ENCODE results near the gene LBR. TPM values are rescaled to one million over a fixed set of nuclear protein-coding genes. Genes with fewer than 3 reads are reported as not detected.
A peak's percentile ranks its signal among the peaks of the same experiment; 100 is the strongest.

Gene LBR
- total RNA-seq, 4 donors from 2014 or later: 82.3 to 157 (median 85.1) TPM

GRCh38 chr1:225445639-225446594 is 18.1 kb upstream of the LBR start:
- peaks cover 0 to 2% (median 0%) of the 10 kb centered on the region in 4 donors for H3K27me3 ChIP-seq
- TF ChIP-seq POLR2A (IDR thresholded peaks at IDR 0.05; ENCODE audit: low read depth): no peak
- peak; percentile 89 for TF ChIP-seq EP300 (IDR thresholded peaks at IDR 0.05)
- peak; percentile 81 to 83 for TF ChIP-seq POLR2AphosphoS5 (IDR thresholded peaks at IDR 0.05)
- 51% methylated on average over 7 of the region's 9 CpGs for WGBS
- no peaks in the 10 kb centered on the region for H3K9me3 ChIP-seq
- intact Hi-C loops (cut with DNase I): no loop called here
- DNase-seq (ENCODE audit: extremely low spot score): no peak
- peaks cover 52 to 100% (median 91%) of the 10 kb centered on the region in 4 donors for H3K4me1 ChIP-seq
- H3K4me3 ChIP-seq: no peak overlapping the region
- H3K27ac ChIP-seq (replicated peaks in 1 of 4): peak overlapping the region; percentile 90 to 96 (median 93)
- H3K36me3 ChIP-seq: no peaks in the 10 kb centered on the region

GRCh38 chr1:225442123-225442505 is 14.3 kb upstream of the LBR start:
- Histone ChIP-seq H3K9me3 (no peaks in the 10 kb centered on the region), H3K27ac (replicated peaks in 1 of 4) (peak overlapping the region; percentile 32 to 96 (median 78)), H3K4me1 (peaks cover 38 to 83% (median 70%) of the 10 kb centered on the region in 4 donors), H3K4me3 (no peak overlapping the region), H3K27me3 (peaks cover 0 to 2% (median 0%) of the 10 kb centered on the region in 4 donors), H3K36me3 (no peaks in the 10 kb centered on the region)
- no peak for DNase-seq (ENCODE audit: extremely low spot score)
- intact Hi-C loops (cut with DNase I): no loop called here
- TF ChIP-seq EP300 (IDR thresholded peaks at IDR 0.05): no peak
- no peak for TF ChIP-seq POLR2A (IDR thresholded peaks at IDR 0.05; ENCODE audit: low read depth)
- TF ChIP-seq POLR2AphosphoS5 (IDR thresholded peaks at IDR 0.05): no peak
- TF ChIP-seq CTCF (IDR thresholded peaks at IDR 0.05): no peak
- WGBS: 81% methylated on average over 2 of the region's 3 CpGs

GRCh38 chr1:225441314-225442122 is 13.7 kb upstream of the LBR start:
- H3K4me1 ChIP-seq: peaks cover 32 to 77% (median 64%) of the 10 kb centered on the region in 4 donors
- no peaks in the 10 kb centered on the region for H3K36me3 ChIP-seq
- no peak for DNase-seq (ENCODE audit: extremely low spot score)
- no peak for TF ChIP-seq CTCF (IDR thresholded peaks at IDR 0.05)
- intact Hi-C loops (cut with DNase I): no loop called here
- no peak overlapping the region for H3K4me3 ChIP-seq
- peaks cover 0 to 2% (median 0%) of the 10 kb centered on the region in 4 donors for H3K27me3 ChIP-seq
- no peaks in the 10 kb centered on the region for H3K9me3 ChIP-seq
- 78% methylated on average over 9 of the region's 9 CpGs for WGBS
- H3K27ac ChIP-seq (replicated peaks in 1 of 4): peak overlapping the region; percentile 32 to 96 (median 78)

- no peak for TF ChIP-seq EP300 (IDR thresholded peaks at IDR 0.05)
- no peak for TF ChIP-seq POLR2AphosphoS5 (IDR thresholded peaks at IDR 0.05)
- no peak for TF ChIP-seq POLR2A (IDR thresholded peaks at IDR 0.05; ENCODE audit: low read depth)
- no peak for TF ChIP-seq CTCF (IDR thresholded peaks at IDR 0.05)
- H3K9me3 ChIP-seq: no peaks in the 10 kb centered on the region
- no peaks in the 10 kb centered on the region for H3K27me3 ChIP-seq
- no peaks in the 10 kb centered on the region for H3K36me3 ChIP-seq
- 74% methylated on average over 4 of the region's 4 CpGs for WGBS
- H3K27ac ChIP-seq (replicated peaks in 1 of 4): peak overlapping the region; percentile 32 to 96 (median 78)
- H3K4me3 ChIP-seq: no peak overlapping the region
- no peak for DNase-seq (ENCODE audit: extremely low spot score)
- peaks cover 23 to 68% (median 55%) of the 10 kb centered on the region in 4 donors for H3K4me1 ChIP-seq
- intact Hi-C loops (cut with DNase I): no loop called here
Observed at GRCh38 chr1:225440380-225441221, 12.8 kb upstream of the LBR start.

Data from esophagus muscularis mucosa (tissue), 4 donors.